Natural killer cell (primary cell): ENCODE data around the gene LSAMP. TPM values are rescaled to one million over a fixed set of nuclear protein-coding genes. Genes with fewer than 3 reads are reported as not detected.

Experiments used
- ATAC-seq, 3 donors: fragments of 150-1000 bp in 2 of 3; fragments of 200-7000 bp in 1 of 3; cut with Tn5 transposase; 1 replicate in 1 of 3; 2 replicates in 2 of 3; pipeline ENCODE4 v1.10.0; 2021; ENCODE audit warnings: mild to moderate bottlenecking in 2 of 3, moderate library complexity in 2 of 3
- DNase-seq, 2 donors: peaks; one replicate each; pipeline versions ENCODE4 v3.0.0 to v3.0.0-alpha.2; 2013 to 2021; ENCODE audit warnings: mixed read lengths in 1 of 2
- H3K27ac ChIP-seq: one replicate; pipeline ENCODE4 v1.5.1; 2013; ENCODE audit warnings: mild to moderate bottlenecking, low read length
- H3K27me3 ChIP-seq: one replicate; pipeline ENCODE4 v1.6.1; 2013; ENCODE audit warnings: low read length; ENCODE audit not compliant: control insufficient read depth, insufficient read depth
- H3K36me3 ChIP-seq: one replicate; pipeline ENCODE4 v1.6.1; 2013; ENCODE audit warnings: low read length; ENCODE audit not compliant: control insufficient read depth, insufficient read depth
- H3K4me1 ChIP-seq: one replicate; pipeline ENCODE4 v1.6.1; 2013; ENCODE audit warnings: low read length; ENCODE audit not compliant: control insufficient read depth, insufficient read depth
- H3K4me3 ChIP-seq: one replicate; pipeline ENCODE4 v1.5.1; 2013; ENCODE audit warnings: low read length
- H3K9me3 ChIP-seq: one replicate; pipeline ENCODE4 v1.6.1; 2013; ENCODE audit warnings: low read length; ENCODE audit not compliant: control insufficient read depth, insufficient read depth
- H3K27ac Mint-ChIP-seq, 2 donors: one replicate each; pipeline ENCODE4 v1.8.0; 2022; ENCODE audit warnings: mild to moderate bottlenecking in 2 of 2, mixed read lengths in 2 of 2, moderate library complexity in 1 of 2
- H3K27me3 Mint-ChIP-seq, 2 donors: one replicate each; pipeline ENCODE4 v1.8.0; 2022; ENCODE audit warnings: low read depth in 2 of 2, mixed read lengths in 2 of 2
- H3K36me3 Mint-ChIP-seq: one replicate; pipeline ENCODE4 v1.8.0; 2022; ENCODE audit warnings: mixed read lengths
- H3K4me1 Mint-ChIP-seq, 2 donors: one replicate each; pipeline ENCODE4 v1.8.0; 2022; ENCODE audit warnings: mixed read lengths in 2 of 2
- H3K4me3 Mint-ChIP-seq: one replicate; pipeline ENCODE4 v1.8.0; 2022; ENCODE audit warnings: mild to moderate bottlenecking, moderate library complexity, mixed read lengths
- H3K9me3 Mint-ChIP-seq, 2 donors: one replicate each; pipeline ENCODE4 v1.8.0; 2022; ENCODE audit warnings: mixed read lengths in 2 of 2
- WGBS: methylation state at CpG from one replicate; pipeline ENCODE4 v1.1.7; 2013; ENCODE audit warnings: missing lambda C conversion rate; ENCODE audit not compliant: insufficient coverage; 5-methylcytosine and 5-hydroxymethylcytosine counted together
- intact Hi-C: fragments of 100-400 bp; cut with micrococcal nuclease; formaldehyde crosslinking; loops from one replicate; pipeline ENCODE4 v1.14.2; 2022
- total RNA-seq, 4 donors: library from RNA; stranded (reverse); fragments of 120-200 nt in 1 of 4; gene quantifications; one replicate each; pipeline versions ENCODE4 v1.2.3 to v1.2.4, GENCODE V29; 2013 to 2022
- TF ChIP-seq, protein P1 (sequence below): fragments of 200-600 bp; IDR thresholded peaks from one replicate; pipeline ENCODE4 v1.8.0; 2022; ENCODE audit warnings: antibody characterized with exemption

LSAMP gene
- total RNA-seq, 3 donors from 2014 or later (not counting 1 experiment from before 2014, with no cell fraction given): not detected

DNA sequence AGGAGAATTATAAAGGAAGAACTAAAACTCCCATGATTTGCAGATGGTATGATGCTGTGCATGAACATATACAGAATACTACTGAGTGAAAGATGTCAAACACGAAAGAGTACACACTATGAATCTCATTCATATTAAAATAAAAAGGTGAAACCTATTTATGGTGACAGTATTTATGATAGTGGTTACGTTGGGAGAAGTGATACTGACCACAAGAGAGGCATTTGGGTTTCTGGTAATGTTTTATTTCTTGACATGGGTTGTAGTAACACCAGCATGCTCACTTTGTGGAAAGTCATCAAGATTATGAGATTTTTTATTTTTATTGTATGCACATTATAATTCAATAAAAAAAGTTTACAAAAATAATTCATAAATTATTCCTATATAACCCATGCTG is 498.0 kb downstream of the LSAMP start:
- Mint-ChIP-seq H3K36me3 (no peaks in the 10 kb centered on the region), H3K27ac (no peak overlapping the region), H3K4me3 (no peak overlapping the region), H3K4me1 (no peaks in the 10 kb centered on the region), H3K9me3 (peaks cover 6 to 8% of the 10 kb centered on the region in 2 donors), H3K27me3 (no peaks in the 10 kb centered on the region)
- H3K27ac ChIP-seq: no peak overlapping the region
- intact Hi-C loops: no loop called here
- H3K36me3 ChIP-seq: no peaks in the 10 kb centered on the region
- H3K4me3 ChIP-seq: no peak overlapping the region
- no peaks in the 10 kb centered on the region for H3K4me1 ChIP-seq
- no peak for ATAC-seq
- 0% methylated on average over 1 of the region's 2 CpGs for WGBS
- H3K9me3 ChIP-seq: no peaks in the 10 kb centered on the region
- no peaks in the 10 kb centered on the region for H3K27me3 ChIP-seq
- no peak for DNase-seq
- TF ChIP-seq, protein P1, sequence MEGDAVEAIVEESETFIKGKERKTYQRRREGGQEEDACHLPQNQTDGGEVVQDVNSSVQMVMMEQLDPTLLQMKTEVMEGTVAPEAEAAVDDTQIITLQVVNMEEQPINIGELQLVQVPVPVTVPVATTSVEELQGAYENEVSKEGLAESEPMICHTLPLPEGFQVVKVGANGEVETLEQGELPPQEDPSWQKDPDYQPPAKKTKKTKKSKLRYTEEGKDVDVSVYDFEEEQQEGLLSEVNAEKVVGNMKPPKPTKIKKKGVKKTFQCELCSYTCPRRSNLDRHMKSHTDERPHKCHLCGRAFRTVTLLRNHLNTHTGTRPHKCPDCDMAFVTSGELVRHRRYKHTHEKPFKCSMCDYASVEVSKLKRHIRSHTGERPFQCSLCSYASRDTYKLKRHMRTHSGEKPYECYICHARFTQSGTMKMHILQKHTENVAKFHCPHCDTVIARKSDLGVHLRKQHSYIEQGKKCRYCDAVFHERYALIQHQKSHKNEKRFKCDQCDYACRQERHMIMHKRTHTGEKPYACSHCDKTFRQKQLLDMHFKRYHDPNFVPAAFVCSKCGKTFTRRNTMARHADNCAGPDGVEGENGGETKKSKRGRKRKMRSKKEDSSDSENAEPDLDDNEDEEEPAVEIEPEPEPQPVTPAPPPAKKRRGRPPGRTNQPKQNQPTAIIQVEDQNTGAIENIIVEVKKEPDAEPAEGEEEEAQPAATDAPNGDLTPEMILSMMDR: no peak

GRCh38 chr3:115943579-115943978 is 501.7 kb downstream of the LSAMP start:
- Histone ChIP-seq H3K27me3 (no peaks in the 10 kb centered on the region), H3K4me3 (no peak overlapping the region), H3K9me3 (peaks cover 4% of the 10 kb centered on the region), H3K36me3 (no peaks in the 10 kb centered on the region), H3K27ac (no peak overlapping the region), H3K4me1 (no peaks in the 10 kb centered on the region)
- Mint-ChIP-seq H3K9me3 (peaks cover 6 to 8% of the 10 kb centered on the region in 2 donors), H3K27me3 (no peaks in the 10 kb centered on the region), H3K4me1 (no peaks in the 10 kb centered on the region), H3K27ac (no peak overlapping the region), H3K4me3 (no peak overlapping the region), H3K36me3 (no peaks in the 10 kb centered on the region)
- no peak for DNase-seq
- no peak for ATAC-seq
- 55% methylated on average over 2 of the region's 3 CpGs for WGBS
- TF ChIP-seq, protein P1: no peak
- intact Hi-C loops: no loop called here

DNA sequence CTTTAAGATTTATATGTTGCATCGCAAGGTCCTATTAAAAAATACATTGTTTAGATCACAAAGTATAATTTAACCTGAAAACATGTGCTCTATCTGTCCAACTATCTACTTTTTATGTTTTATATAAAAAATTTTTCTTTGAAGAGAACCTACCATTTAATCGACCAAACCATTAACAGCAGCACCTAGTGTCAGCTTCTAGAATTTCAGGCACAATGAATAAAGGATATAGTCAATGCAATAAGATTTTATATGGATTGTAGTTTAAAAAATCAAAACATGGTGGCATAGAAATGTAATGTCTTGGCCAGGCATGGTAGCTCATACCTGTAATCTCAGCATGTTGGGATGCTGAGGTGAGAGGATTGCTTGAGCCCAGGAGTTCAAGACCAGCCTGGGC is 508.2 kb downstream of the LSAMP start:
- no CpG with 5 or more reads among the region's 2 CpGs for WGBS
- H3K4me3 ChIP-seq: no peak overlapping the region
- no peaks in the 10 kb centered on the region for H3K4me1 ChIP-seq

GRCh38 chr3:115932807-115933206 is 512.5 kb downstream of the LSAMP start:
- no peak overlapping the region for H3K4me3 ChIP-seq
- DNase-seq: no peak
- H3K4me3 Mint-ChIP-seq: no peak overlapping the region
- 88% methylated on average over 7 of the region's 7 CpGs for WGBS
- TF ChIP-seq, protein P1: no peak
- H3K9me3 ChIP-seq: no peaks in the 10 kb centered on the region
- intact Hi-C loops: no loop called here
- H3K27me3 Mint-ChIP-seq: no peaks in the 10 kb centered on the region
- no peaks in the 10 kb centered on the region for H3K4me1 ChIP-seq
- peaks cover 15% of the 10 kb centered on the region in 2 donors for H3K9me3 Mint-ChIP-seq
- H3K36me3 Mint-ChIP-seq: no peaks in the 10 kb centered on the region
- no peak overlapping the region for H3K27ac ChIP-seq
- H3K36me3 ChIP-seq: no peaks in the 10 kb centered on the region
- H3K27ac Mint-ChIP-seq: no peak overlapping the region
- H3K27me3 ChIP-seq: no peaks in the 10 kb centered on the region
- no peak for ATAC-seq
- no peaks in the 10 kb centered on the region for H3K4me1 Mint-ChIP-seq

More for the DNA sequence above, 508.2 kb downstream of the LSAMP start:
- Mint-ChIP-seq H3K4me1 (no peaks in the 10 kb centered on the region), H3K36me3 (no peaks in the 10 kb centered on the region), H3K27ac (no peak overlapping the region), H3K9me3 (peaks cover 13 to 16% of the 10 kb centered on the region in 2 donors), H3K27me3 (no peaks in the 10 kb centered on the region), H3K4me3 (no peak overlapping the region)
- Histone ChIP-seq H3K9me3 (peaks cover 4% of the 10 kb centered on the region), H3K27ac (no peak overlapping the region), H3K36me3 (no peaks in the 10 kb centered on the region), H3K27me3 (no peaks in the 10 kb centered on the region)
- no peak for ATAC-seq
- no peak for DNase-seq
- TF ChIP-seq, protein P1: no peak
- intact Hi-C loops: no loop called here
